Measurements from ENCODE around the gene ESAM.
"Not testable (repeated sequence)": the region's sequence is repeated elsewhere in the genome, so short reads cannot be mapped to it uniquely, and the experiment has no call there.

The ESAM gene

GRCh38 chr11:124770959-124771358 lies 8.9 kb upstream of the ESAM start:
- DNase-seq = not testable (repeated sequence)

- peak; percentile 83 for DNase-seq
These were observed 8.0 kb upstream of the ESAM start for GRCh38 chr11:124769806-124770774.

- no peak for DNase-seq
These were observed 6.8 kb upstream of the ESAM start for GRCh38 chr11:124768914-124769313.

GRCh38 chr11:124766156-124766555 lies 4.1 kb upstream of the ESAM start:
- no peak for DNase-seq

DNA sequence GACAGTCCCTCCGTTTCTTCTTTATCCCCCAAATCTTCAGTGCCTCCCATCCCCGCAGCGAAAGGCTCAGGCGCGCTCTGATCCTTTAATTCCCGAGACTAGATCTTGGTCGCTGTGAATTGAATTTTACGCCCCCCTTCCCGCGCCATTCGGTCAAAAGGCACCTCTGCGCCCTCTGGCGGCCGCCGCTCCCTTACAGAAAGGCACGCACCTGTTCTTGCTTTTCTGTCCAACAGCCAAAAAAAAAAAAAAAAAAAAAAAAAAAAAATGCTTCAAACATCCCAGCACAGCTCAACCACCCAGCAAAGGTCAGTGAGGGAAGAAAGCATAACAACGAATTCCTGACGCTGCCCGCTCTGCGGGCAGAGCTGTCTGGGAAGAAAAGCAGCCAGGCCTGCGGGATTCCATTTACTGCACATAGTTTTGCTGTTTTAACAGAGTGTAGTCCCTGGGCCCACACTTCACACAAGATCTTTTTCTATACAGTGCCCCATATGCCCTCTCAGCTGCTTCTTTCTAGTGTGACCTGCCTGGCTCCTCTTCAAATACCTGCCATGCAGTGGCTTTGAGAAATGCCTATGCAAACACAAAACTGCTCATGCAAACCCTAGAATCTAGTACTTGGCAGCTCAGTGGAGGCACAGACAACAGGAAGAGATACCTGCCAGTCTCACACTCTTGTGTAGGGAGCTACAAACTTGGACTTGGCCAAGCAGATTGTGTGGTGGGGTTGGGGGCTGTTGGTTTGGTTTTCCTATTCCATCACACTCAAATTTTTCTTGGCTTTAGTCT lies 1.3 kb upstream of the ESAM start:
- peak; percentile 68 for DNase-seq

DNA sequence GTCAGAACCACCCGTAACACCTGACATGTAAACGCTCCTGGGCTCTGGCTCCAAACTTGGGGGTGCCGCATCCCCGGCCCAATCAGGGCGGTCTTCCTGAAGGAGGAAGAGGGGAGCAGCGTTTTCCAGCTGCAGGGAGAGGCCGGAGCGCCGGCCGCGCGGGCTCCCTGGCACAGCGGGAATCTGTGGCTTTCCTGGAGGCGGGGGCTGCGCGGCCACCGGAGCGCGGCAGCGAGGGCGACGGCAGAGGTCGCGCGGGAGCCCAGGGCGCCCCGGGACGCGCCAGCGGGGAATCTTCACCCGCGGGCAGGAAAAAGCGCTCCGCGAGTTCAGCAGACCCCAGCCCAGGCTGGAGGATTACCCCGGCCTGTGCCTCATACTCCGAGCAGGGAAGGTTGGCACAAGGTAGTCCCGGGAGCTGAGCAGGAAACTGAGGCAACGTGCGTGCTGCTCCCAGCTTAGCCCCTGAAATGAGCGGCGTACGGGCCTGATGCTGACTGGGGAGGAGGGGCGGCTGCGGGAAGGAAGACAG lies 600 bp upstream of the ESAM start:
- no peak for DNase-seq

GRCh38 chr11:124761301-124762104 lies 587 bp downstream of the ESAM start:
- DNase-seq = no peak

DNA sequence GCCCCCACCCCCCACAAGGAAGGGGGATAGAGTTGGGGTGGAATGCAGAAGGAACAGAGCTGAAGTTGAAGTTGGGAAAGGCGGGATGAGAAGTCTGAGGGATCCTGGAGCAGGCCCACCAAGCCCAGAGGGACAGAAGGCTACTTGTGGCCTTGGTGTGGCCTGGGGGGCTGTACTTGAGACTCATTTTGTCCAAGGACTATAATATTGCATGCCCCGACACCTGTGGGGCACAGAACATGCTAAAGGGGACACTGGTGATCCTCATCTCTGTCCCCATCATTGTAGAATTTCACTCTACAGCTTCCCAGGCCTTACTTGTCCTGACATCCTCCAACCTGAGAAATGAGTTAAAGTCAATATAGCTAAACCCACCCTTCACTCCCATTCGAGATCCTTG lies 1.3 kb downstream of the ESAM start:
- DNase-seq = no peak

DNA sequence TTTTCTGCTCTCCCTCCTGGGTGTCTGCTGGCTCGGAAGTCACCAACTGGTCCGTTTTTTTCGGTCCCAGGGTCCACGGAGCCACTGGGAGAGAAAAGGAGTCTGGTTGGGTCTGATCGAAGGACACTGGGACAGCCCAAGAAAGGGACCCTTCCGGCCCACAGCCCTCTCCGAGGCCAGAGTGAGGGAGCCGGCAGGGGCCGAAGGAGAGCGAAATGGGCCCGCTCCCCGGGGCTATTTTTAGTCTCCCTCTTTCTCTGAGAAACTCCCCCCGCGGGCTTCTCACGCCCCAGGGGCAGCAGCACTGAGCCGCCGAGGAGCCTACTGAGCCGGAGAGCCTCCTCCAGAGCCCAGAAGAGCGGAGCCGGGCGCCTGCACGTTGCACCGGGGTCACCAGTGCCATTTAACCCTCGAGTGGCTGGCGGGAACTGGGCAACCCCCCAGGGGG lies 1.9 kb downstream of the ESAM start:
- no peak for DNase-seq

GRCh38 chr11:124759266-124760204 lies 2.6 kb downstream of the ESAM start:
- DNase-seq = no peak

GRCh38 chr11:124758355-124759265 lies 3.5 kb downstream of the ESAM start:
- DNase-seq = peak; percentile 74

- DNase-seq = no peak
These were observed 4.8 kb downstream of the ESAM start for GRCh38 chr11:124757320-124757719.

DNA sequence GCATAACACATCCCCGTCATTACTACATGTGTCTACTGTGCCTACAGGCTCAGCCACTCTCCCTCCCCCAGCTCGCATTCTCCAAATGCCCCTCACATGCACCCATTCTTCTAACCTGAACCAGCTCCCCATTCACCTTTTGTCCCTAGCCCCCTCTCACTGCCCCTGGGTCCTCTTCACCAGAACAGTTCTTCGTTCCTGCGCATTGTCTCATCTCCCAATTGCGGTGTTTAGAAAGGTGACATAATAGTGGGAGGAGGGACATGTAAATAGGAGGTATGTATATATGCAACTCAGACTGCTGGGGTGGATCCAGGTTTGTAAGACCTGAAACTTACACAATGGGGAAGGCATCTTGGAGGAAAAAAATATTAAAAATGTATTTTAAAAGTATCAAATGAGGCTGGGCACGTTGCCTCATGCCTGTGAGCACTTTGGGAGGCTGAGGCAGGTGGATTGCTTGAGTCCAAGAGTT lies 5.3 kb downstream of the ESAM start:
- DNase-seq = no peak

- no peak for DNase-seq
These were observed 5.9 kb downstream of the ESAM start for GRCh38 chr11:124756033-124756752.

DNA sequence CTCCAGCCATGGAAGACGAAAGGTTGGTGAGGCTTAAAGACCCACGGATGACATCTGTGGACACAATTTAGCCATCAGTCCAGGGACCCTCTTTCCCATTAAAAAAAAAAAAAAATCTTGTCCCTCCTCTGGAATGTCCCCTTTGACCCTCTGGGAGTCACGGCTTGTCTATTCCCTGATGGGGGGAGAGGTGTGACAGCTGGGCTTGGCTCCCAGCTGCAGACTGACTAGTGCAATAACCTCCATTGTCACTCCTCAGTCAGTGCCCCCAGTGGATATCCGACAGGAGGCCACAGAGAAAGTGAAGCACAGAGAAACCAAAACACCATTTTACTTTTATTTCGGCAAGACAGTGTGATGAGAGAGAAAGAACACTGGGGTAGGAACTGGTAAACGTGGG lies 7.4 kb downstream of the ESAM start:
- DNase-seq = no peak

- peak; percentile 51 for DNase-seq
These were observed 7.8 kb downstream of the ESAM start for GRCh38 chr11:124754309-124754708.

DNA sequence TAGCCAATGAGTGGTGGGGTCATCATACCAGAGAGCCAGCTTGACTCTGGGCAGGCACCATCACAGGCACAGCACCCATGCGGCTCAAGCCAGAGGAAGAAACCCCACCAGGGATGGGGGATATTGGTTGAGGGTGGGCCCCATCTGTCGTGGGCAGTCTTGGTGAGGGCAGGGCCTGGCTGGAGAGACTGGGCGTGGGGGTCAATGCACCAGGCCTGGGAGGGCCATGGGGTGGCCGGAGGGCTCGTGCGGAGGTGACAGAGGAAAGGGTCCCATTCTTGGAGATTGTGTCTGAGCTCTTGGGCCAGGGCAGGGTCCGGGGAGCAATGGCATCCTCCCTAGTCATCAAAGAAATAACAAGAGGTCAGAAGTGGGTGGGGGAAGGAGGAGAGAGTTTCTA lies 8.5 kb downstream of the ESAM start:
- no peak for DNase-seq

GRCh38 chr11:124753205-124753604 lies 8.9 kb downstream of the ESAM start:
- DNase-seq = no peak

DNA sequence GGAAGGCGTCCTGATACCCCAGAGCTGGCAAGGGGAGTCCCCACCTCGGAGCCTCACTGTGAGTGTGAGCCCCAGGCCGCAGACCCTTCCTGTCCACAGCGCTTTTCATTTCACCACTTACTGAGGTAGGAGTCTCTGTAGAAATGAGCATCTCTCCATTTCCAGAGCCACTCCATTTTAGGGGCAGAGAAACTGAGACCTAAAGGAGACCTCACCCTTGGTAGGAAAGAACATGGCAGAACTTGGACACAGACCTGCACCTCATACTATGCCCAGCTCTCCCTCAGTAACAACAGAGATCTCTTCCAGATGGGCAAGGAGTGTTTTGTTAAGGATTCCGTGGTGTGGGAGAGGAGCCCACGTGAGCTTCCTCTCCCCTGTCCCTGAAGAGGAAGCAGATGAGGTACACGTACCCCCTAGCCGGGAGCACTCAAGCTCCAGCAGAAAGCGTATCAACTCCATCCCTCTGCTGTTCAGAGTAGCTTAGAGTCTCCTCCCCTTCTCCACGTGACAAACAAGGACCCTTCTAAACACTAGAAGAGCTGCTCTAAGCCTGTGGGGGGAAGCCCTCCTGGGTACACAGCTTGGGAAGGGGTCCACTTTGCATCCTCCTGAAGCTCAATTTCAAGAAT lies 9.5 kb downstream of the ESAM start:
- no peak for DNase-seq
